ENCODE measurements around the gene ITGB3.

GRCh38 chr17:47291242-47291873 lies 37.7 kb downstream of the ITGB3 start:
- no peak for TF ChIP-seq CTCF (IDR thresholded peaks at IDR 0.05)
- no peak for TF ChIP-seq POLR2A (IDR thresholded peaks at IDR 0.05)
